GM18498 (cell line): ENCODE results near the gene HBS1L.

ENCODE experiments used
- ATAC-seq: cut with Tn5 transposase; IDR thresholded peaks from one replicate; pipeline ENCODE4 v1.9.1; 2021; ENCODE audit warnings: mild to moderate bottlenecking, moderate library complexity; ENCODE audit not compliant: unreplicated experiment

Gene HBS1L

DNA sequence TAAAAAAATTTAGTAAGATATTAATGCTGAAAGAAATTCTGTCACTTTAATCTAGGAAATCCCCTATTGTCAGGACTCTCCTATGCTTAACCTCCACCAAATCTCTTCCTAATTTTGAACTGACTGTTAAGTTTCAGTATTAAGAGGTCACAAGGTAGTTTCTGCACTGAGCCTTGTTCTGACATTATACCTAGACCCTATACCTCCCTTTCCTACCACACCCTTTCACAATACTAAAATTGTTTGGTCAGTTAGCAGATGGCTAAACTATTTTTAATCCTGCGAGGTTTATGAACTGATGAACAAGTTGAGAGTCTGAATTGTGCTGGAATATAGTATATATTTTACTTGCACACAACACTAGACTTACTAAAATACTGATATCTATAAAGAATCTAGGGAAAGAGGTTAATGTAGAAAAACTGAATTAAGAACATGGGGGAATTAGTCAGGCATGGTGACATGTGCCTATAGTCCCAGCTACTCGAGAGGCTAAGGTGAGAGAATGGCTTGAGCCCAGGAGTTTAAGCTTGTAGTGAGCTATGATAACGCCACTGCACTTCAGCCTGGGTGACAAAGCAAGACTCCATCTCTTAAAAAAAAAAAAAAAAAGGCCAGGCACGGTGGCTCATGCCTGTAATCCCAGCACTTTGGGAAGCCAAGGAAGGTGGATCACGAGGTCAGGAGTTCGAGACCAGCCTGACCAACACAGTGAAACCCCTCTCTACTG lies 51.5 kb downstream of the HBS1L start:
- peak; percentile 88 for ATAC-seq

DNA sequence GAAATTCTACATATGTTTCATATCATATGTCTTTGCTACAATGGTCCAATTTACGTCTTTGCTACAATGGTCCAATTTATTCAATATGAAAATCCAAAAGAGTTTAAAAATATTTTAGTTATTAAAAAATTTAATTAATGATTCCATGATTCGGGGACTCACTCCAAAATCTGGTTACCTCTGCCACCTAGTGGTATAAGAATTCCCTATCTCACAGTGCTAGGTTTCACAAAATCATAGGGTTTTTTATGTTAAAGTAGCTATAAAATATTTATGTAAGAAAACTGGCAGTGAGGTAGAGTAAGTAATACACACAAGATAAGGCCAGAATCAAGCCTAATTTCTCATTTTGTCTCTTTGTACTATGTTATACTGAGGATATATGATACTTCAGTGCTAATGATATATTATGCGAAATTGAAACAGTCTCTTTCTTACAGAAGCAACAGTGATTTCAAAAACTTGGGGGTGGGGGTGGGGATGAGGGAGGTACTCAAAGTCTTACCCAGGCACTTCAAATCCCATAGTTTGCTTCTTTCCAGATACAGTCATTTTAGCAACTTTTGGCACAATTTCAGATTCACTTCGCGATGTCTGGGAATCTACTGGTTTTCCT lies 52.3 kb downstream of the HBS1L start:
- no peak for ATAC-seq

DNA sequence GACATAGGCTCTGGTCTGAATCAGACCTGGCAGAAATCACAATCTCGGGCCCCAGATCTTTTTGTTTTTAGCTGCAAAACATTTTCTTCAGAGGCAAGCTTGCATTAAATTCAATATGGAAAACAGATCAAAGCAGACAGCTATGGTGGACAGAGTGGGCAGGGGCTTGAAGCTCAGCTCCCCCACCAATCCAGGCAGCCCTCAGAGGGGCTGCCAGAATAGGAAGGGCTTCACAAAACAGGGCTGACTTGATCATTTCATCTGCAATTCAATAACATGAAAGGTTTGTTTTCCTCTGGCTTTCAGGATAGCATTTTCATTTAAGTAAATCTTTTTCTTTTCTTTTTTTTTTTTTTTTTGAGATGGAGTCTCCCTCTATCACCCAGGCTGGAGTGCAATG lies 55.5 kb downstream of the HBS1L start:
- no peak for ATAC-seq

DNA sequence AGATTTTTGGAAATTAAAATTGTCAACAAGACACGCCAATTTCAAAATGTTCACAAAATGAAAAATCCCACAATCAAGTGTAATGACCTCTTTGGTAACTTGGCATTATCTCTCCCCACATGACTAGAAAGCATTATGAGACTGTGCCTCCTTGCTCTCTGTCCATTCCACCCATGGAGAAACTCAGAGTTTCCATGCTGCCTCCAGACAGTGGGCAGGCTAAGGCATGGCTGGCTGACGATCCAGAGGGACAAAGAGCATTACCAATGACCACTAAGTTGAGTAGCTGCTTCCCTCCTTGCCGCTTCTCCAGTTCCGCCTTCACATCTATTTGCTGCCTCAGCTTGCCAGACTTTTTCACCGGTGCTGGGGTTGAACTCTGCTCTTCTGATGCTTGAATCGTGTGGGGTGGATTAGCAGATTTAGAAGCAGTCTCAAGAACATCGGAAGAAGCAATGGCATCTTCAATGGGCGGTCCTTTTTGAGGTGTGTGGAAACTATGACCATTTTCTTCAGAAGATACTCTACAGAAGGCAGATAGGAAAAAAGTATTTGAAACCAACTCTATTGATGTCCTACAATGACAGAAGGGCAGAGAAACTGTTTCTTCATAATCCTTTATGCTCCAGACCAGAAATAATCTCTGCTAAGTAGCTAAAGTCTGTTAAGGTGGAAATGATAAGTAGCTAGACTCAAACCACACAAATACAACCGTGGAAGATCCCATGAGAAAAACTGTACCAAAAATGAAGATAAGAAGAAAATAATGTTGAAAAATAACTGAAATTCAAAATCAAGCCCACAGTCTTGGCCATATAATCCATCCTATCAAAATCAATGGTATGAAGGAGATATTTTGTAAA lies 57.3 kb downstream of the HBS1L start:
- ATAC-seq, result no peak

DNA sequence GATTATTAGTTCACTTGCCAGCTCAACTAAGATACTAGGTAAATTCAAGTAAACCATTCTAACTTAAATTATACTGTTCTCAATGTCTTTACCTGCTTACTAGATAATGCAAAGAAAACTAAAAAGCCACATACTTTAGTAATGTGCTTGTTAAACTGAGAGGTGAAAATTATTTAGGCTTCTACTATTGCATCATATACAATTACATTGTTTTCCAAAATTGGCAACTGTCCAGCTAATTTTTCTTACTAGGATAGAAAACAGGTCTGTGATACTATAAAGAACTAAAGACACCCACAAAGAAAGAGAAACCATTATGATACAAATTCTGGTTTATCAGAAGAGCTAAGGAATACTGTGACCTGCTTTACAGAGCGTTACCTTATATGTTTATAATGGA lies 59.1 kb downstream of the HBS1L start:
- ATAC-seq, result no peak

DNA sequence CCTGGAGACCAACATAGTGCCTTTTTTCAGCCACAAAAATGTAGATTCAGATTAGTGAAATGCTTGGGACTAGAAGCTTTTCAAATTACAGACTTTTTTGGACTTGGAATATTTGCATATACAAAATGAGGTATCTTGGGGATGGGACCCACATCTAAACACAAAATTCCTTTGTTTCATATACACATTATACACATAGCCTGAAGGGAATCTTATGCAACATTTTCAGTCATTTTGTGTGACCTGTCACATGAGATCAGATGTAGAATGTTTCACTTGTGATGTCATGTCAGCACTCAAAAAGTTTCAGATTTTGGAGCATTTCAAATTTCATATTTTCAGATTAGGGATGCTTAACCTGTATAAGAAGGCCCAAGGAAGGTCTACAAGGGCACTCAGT lies 60.2 kb downstream of the HBS1L start:
- ATAC-seq, result no peak

DNA sequence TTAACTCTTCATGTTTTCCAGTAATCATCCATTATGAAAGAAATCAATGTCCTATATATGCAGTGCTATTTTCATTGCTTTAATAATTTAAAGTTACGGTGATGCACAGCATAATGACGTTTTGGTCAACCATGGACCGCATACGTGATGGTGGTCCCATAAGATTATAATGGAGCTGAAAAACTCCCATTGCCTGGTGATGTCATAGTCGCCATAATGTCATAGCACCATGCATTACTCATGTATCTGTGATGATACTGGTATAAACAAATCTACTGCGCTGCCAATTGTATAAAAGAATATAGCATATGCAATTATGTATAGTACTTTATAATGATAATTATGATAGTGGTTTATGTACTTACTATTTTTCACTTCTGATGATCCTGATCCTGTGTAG lies 62.5 kb downstream of the HBS1L start:
- ATAC-seq, result no peak

DNA sequence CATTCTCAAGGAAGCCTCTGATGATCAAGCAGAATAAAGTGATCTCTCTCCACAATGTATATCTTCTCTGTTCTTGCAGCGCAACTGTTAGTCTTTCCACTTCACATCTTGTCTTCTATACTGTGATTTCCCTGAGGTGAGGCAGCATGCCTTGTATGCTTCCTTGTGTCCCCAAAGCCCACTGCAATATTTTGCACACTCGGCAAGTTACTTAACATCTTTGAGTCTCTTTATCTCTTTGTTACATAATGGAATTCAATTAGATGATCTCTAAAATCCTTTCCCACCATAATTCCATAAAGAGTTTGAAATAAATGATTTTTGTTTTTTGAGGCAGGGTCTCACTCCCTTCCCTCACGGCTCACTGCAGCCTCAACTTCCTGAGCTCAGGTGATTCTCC lies 64.4 kb downstream of the HBS1L start:
- no peak for ATAC-seq

DNA sequence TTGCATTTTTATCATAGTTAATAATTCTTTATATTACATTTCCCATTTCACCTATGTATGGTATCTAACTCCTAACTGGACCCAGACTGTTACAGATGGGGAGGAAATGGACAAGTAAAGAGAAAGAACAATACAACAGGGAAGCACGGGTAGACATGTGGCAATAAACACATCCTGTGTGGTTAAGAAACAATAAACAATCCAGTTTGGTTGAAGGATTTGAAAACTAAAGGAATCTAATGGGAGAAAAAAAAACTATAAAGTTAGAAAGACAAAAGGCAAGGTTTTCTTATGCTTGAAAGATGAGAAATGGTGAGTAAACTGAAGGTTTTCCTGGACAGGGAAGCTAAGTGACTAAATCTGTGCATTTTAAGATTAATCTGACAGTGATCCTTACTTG lies 69.8 kb downstream of the HBS1L start:
- no peak for ATAC-seq

DNA sequence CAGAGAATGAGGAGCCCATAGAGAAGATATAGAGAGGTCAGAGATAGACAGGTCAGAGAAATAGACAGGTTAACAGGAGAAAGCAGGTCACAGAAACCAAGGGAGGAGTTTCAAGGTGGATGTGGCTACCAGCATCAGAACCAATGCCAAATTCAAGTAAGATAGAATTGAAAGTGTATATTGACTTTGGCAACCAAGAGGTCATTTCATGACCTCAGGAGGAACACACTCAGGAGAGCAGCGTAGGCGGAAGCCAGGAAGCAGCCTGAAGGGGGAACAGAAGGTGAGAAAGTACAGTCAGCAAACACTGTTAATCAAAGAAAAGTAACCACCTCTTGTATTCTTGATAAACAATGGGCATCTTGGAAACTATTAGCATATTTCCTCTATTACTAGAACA lies 70.8 kb downstream of the HBS1L start:
- ATAC-seq, result no peak

DNA sequence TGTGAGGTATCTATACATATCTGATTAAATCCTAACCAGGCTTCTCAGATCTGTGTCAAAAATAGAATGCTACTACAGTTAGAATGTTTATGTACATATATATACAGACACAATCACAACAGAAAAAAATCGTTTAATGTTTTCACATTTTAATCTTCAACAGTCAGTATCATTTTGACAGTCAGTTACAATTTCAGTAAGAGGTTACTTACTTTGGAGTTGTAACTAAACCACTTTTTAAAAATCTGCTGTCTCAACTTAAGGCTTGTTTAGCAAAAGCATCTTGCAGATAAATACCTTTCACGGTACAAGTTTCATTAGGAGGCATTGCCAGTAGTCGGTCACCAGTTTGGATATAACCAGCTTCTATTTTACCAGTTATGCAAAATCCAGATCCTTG lies 72.5 kb downstream of the HBS1L start:
- ATAC-seq, result no peak

DNA sequence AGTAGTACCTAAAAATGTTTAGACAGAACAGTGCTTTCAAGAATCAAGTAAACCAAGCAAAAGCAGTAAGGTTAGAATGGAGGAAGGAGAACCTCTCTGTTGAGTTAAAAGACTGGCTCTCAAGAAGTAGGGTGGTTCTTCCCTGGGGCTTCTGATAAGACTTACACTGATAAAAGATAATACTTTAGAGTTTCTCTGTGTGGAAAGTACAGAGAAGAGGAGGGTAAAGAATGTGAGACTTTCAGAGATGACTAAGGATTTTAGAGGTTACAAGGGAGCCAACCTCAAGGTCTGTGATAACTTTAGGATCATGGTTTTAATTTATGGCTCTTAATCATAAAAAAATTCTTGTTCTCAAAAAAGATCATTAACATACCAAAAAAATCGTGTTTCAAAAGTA lies 73.8 kb downstream of the HBS1L start:
- ATAC-seq, result no peak

DNA sequence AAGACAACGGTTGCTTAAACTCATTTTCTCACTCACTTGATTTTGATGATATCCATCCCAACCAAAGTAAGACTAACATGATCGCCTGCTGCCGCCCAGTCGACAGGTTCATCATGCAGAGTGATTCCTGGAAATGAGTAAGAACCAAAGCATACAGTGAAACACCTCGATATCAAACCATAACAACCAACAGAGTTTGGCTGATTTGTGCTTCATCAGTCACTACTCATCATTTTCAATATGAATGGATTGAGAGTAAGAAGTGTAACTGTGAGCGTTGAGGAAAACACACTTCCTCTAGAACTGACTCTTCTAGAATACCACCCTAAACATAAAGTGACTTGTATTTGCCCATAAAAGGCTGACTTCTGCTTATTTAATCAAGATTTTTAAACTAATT lies 75.5 kb downstream of the HBS1L start:
- ATAC-seq, result peak; percentile 80

DNA sequence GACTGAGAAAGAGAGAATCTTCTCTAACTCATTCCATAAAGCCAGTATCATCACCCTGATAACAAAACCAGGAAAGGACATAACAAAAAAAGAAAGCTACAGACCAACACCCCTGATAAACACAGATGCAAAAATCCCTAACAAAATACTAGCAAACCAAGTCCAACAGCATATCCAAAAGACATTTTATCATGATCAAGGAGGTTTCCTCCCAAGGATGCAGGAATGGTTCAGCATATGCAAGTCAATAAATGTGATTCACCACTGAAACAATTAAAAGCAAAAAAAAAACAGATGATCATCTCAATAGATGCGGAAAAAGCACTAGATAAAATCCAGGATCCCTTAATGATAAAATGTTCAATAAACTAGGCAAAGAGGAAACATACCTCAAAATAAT lies 80.3 kb downstream of the HBS1L start:
- ATAC-seq, result no peak

DNA sequence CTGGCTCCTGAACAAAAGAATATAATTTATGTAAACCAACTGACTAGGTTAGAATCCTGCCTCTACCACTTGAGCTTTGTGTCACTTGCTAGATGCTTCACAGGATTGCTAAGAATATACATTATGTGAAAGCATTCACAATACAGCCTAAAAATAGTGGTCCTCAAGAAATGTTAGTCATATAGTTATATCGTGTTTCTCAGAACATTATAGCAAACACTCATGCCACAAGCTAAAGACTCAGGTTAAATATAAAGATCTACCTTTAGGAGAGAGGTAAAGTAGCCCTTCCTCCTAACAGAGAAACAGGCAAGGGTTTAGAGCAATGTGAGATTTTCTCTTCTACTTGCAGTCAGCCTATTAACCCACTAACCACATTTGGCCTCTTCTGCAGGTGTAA lies 86.9 kb downstream of the HBS1L start:
- no peak for ATAC-seq

DNA sequence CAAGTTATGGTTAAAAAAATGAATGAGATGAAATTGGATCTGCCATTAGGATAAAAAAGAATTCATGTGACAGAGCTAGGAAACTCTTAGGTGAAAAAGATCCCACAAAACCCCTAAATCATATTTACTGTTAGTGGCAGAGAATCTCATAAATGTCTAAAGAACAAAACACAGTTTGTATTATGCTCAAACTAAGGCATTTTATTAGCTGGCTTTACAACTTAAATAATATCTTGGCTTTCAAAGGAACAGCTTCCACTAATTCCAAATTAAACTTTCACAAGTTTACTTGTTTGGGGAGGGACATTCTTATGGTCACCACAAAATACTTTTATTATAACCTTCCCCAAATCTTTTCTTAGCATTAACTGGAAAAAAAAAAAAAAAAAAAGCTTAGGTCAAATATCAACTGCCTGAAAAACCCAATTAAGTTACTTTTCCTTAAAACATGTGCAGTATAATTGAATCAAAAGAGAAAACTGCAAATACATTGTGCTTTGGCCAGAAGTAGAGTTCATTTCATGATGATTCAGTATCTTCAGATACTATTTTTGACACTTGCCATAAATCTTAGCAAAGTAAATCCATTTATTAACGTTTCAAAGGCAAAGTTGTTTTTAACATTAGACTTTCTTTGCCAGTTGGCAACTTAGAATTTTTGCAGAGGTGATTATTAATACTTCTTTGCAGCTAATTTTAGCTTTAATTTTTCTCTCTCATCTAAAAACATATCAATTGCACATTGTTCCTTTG lies 90.0 kb downstream of the HBS1L start:
- ATAC-seq, result no peak

DNA sequence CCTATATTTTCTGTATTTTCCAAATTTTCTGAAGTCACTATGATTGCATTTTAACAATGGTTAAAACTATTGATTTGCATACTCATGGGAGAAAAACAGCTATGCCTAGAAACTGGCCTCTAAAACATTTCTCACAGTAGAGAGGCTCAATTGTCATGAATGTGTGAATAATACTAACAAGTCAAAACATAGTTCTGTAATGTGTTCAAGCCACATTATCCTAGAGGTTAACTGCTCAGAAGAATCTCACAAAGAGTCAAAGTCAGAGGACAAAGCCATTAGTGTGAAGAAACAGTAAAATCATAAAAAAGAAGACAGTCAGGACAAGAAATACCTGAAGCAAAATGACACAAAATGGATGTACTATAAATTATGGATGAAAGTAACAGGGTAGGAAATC lies 92.2 kb downstream of the HBS1L start:
- no peak for ATAC-seq

DNA sequence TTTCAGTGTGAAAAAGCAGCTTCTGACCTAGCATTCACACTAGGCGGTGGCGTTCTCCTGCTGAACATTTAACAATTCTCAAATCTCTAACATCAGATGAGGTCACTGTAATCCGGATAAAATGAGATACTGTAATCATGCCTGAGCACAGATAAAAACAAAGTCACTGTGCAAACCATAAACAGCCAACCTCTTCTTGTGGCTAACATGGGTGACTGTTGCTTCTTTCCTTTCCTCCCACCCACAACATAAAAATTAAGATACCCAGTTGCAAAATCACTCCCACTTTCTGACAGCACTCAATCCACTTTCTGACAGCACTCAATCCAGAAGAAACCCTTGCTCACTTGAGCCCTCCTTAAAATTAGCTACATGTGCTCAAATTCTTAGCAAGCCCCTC lies 93.3 kb downstream of the HBS1L start:
- ATAC-seq, result no peak

DNA sequence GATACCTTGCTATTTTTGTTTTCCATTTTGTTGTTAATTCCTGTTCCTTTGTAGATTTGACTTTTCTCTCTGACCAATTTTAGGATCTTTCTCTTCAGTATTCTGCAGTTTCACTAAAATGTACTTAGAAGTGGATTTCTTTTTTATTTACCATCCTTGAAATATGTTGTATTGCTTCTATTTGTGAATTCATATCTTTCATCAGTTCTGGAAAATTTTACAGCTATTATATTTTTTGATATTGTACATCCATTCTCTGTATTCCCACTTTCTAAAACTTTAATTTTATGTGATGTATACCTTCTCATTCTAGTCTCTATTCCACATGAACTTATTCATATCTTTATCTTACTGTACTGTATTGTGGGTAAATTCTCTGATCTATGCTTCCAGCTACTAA lies 95.0 kb downstream of the HBS1L start:
- no peak for ATAC-seq

DNA sequence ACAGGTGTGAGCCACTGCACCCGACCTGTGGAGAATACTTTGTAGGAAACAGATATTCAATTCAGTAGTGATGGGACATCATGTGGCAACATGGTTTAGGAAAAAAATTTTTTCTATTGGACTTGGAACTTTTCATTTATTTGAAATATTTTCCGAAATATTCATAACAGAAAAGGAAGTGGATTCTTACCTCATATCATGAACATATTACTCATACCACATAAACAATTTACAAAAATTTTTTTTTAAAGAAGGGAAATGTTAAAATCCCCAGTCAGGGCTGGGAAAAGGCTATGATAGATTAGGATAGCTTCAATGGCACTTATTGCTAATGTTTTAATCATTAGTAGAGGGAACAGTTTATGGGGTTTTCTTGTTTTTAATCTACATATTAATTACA lies 97.9 kb downstream of the HBS1L start:
- ATAC-seq, result no peak

DNA sequence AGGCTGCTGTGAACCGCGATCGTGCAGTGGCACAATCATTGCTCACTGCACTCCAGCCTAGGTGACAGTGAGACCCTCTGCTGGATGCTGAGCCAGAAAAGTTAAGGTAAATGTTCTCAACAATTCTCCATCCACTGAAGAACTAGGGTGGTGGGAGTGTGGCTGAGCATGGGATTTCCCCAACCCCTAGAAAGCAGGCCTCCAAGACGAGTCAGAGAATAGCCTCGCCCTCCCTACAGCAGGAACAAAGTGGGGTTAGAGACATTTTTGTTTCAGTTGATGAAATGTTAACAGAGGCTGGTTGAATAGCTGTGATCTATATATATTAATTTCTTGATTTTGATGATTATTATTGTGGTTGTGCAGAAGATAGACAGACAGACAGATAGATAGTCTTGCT lies 98.6 kb downstream of the HBS1L start:
- no peak for ATAC-seq
